HG02970 (cell line): ENCODE measurements around the gene AUTS2.
A peak's percentile ranks its signal among the peaks of the same experiment; 100 is the strongest.

Experiments used
- ATAC-seq: cut with Tn5 transposase; IDR thresholded peaks from one replicate; pipeline ENCODE4 v1.9.1; 2021; ENCODE audit warnings: mild to moderate bottlenecking, moderate library complexity, moderate number of reproducible peaks; ENCODE audit not compliant: unreplicated experiment, low FRiP score

Gene AUTS2

GRCh38 chr7:70744492-70744891, 1146.2 kb downstream of the AUTS2 start:
- ATAC-seq: no peak

GRCh38 chr7:70749831-70750230, 1151.6 kb downstream of the AUTS2 start:
- ATAC-seq: no peak

GRCh38 chr7:70751895-70752294, 1153.6 kb downstream of the AUTS2 start:
- ATAC-seq: no peak

GRCh38 chr7:70752794-70753241, 1154.5 kb downstream of the AUTS2 start:
- no peak for ATAC-seq

GRCh38 chr7:70756789-70757188, 1158.5 kb downstream of the AUTS2 start:
- ATAC-seq: no peak

- no peak for ATAC-seq
These were observed 1160.4 kb downstream of the AUTS2 start for GRCh38 chr7:70758646-70759045.

GRCh38 chr7:70759674-70760073, 1161.4 kb downstream of the AUTS2 start:
- no peak for ATAC-seq

GRCh38 chr7:70761711-70762328, 1163.5 kb downstream of the AUTS2 start:
- no peak for ATAC-seq

GRCh38 chr7:70762696-70763095, 1164.4 kb downstream of the AUTS2 start:
- ATAC-seq: no peak

GRCh38 chr7:70763961-70764691, 1165.9 kb downstream of the AUTS2 start:
- peak; percentile 62 for ATAC-seq

- ATAC-seq: no peak
These were observed 1166.5 kb downstream of the AUTS2 start for GRCh38 chr7:70764701-70765208.

- no peak for ATAC-seq
These were observed 1167.4 kb downstream of the AUTS2 start for GRCh38 chr7:70765651-70766050.

GRCh38 chr7:70766109-70766508, 1167.8 kb downstream of the AUTS2 start:
- ATAC-seq: no peak

GRCh38 chr7:70766694-70767093, 1168.4 kb downstream of the AUTS2 start:
- ATAC-seq: no peak

- no peak for ATAC-seq
These were observed 1171.9 kb downstream of the AUTS2 start for GRCh38 chr7:70770154-70770553.

GRCh38 chr7:70771451-70771850, 1173.2 kb downstream of the AUTS2 start:
- ATAC-seq: no peak

- ATAC-seq: no peak
These were observed 1174.6 kb downstream of the AUTS2 start for GRCh38 chr7:70772891-70773290.

- ATAC-seq: no peak
These were observed 1175.1 kb downstream of the AUTS2 start for GRCh38 chr7:70773406-70773805.

GRCh38 chr7:70774950-70775527, 1176.8 kb downstream of the AUTS2 start:
- ATAC-seq: no peak

GRCh38 chr7:70775570-70776156, 1177.4 kb downstream of the AUTS2 start:
- ATAC-seq: no peak

- ATAC-seq: no peak
These were observed 1178.4 kb downstream of the AUTS2 start for GRCh38 chr7:70776627-70777101.
